DMS114 treated with DMSO at 0.1 percent for 48 hours (cell line): ENCODE results near the gene ERICH6.

ENCODE experiments used
- DNase-seq: peaks from one replicate; lab custom pipeline; 2025; ENCODE audit not compliant: unreplicated experiment; lab: John Stamatoyannopoulos, UW

ERICH6 gene

DNA sequence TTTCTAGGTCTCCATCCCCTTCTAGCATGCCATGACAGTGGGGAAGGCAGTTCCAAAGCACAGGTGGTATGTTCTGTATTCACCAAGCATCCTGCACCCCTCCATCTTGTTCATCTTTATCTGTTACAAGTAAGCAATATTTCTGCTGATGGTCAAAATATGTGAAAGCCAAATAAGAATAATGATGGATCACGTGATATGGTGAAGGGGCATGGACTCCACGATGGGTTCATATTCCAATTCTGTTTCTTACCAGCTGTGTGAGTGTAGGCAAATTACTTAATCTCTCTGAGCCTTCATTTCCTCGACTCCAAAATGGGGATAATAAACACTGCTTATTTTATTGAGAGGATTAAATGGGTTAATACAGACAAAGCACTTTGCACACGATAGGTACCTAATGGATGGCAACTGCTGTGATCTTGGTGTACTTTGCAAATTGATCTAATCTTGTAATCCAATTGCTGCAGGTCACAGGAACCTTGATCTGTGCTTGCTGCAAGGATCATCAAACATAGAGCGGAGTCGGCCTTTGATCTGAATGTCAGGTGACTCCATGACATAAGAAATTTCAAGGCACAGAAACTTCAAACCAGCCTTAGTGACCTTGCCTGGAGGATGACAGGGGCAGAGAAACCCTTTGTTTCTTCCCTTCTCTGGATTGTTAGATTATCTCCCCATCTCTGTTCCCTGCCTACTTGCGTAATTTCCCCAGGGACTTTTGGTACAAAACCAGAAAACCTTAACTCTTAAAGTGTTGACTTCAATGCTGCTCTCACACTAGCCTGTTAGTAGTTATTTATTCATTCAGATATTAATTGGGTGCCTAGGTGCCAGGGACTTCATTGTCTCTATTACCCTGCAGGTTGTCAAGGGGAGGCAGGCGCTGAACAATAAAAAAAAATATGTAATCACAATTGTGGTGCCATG lies 33.4 kb upstream of the ERICH6 start:
- DNase-seq, result no peak

DNA sequence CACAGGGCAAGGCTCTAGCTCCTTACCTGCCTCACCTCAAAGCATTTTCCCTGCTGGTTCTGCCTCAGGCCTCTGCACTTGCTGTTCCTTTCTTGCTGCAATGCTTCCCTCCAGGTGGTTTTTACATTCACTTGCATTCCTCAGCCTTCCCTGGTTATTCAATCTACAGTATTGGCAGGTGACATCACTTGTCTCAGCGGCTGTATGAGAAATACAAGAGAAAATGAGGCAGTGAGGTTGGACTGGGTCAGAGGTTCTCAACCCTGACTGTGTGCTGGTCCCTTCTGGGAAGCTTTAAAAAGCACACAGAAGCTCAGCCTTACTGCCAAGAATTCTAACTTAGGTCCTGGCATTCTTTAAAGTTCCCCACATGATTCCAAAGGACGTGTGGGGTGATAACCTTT lies 32.6 kb upstream of the ERICH6 start:
- no peak for DNase-seq

DNA sequence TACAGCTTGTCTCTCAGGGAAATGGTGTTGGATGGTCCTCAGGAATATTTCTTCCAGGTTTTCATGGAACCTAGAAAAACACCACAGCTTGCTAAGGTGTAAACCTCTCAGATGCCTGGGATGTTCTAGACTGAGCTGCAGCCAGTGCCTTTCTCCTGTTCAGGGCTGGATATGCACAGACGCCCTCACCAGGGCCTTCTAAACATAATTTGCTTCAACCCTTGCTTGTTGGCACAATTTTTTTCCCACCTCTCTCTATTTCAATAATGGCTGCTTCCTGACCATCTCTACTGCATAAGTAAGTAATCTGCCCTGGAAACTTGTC lies 31.0 kb upstream of the ERICH6 start:
- no peak for DNase-seq

DNA sequence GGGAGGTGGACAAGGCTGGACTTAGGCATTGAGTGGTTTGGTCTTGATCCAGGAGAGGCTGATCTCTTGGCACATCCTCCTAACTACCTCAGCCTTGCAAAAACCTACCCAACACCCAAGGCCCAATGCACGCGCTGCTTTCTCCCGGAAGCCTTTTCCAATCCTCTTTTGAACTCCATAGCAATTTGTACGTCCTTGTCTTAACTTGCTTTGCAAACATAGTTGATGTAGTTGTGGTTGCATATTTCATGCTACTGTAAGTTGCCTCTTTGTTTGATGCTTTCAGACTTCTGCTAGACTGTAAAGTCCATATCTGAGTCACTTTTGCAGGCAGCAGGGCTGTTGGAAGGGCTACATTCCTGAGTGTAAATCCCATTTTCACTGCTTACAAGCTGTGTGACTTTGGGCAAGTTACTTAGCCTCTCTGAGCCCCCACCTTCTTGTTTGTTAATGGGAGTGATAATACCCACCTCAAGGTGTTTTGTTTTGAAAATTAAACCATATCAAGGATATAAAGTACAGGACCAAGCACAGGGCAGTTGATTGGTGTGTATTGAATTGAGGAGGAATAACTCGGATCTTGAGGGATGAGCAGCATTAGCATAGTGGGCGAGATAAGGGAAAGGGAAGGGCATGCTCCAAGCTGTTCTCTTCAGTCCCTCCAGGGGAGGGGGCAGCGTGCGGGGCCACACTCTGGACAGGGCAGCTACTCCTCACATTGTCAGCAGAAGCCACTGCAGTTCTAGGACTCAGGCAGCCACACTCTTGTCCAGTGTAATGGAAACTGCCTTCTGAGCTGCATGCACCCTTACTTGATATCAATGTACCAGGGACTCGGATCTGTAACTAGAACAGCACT lies 30.4 kb upstream of the ERICH6 start:
- no peak for DNase-seq

DNA sequence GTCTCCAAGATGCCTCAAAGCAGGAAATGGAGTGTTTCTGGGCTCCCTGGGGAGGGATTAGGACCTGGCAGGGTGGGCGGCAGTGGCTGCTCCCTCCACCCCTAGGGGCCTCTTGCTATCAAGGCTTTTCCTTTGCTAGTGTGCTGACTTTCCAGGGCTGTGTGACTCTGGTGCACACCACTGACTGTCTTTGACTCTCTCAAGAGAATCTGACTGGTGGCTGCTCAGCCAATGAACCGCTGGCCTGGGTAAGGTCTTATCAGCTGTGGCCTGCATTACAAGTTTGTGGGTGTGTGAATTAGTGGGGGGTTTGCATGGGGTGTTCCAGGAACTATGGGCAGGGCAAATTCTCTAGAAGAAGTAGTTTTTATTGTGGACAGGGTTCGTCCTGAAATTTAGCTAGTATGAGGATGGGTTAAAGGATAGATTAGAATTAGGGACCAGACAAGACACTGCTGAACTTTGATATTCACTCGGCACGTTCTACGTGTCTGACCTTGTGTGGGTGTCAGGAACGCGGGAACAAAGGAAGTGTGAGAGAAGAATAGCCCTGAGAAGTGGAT lies 29.7 kb upstream of the ERICH6 start:
- no peak for DNase-seq

DNA sequence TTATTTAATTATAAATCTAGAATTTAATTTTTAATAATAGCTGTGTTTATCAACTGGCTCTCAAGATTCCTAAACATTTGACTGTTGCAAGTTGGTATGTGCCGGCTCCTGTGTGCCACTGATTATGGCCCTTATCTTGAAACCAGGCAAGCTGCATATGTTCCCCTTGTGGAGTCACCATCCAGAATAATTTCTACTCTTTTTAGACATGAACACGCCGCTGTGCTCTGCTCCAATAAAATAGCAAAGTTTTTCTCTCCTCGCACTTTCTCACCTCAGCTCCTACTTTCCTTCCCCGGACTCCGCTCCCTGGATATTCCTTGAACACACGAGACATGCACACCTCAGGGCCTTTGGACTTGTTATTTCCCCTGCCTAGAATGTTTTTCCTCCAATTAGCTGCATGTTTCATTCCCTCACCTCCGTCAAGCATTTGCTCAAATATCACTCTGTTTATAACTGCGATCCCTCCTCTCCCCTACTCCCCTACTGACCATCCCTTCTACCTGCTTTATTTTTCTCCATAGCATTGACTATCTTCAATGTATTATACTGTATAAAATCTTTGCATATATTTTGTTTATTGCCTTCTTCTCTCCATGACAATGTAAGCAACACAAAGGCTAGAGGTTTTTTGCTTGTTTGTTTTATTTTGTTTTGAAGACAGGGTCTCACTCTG lies 26.1 kb upstream of the ERICH6 start:
- DNase-seq, result no peak

DNA sequence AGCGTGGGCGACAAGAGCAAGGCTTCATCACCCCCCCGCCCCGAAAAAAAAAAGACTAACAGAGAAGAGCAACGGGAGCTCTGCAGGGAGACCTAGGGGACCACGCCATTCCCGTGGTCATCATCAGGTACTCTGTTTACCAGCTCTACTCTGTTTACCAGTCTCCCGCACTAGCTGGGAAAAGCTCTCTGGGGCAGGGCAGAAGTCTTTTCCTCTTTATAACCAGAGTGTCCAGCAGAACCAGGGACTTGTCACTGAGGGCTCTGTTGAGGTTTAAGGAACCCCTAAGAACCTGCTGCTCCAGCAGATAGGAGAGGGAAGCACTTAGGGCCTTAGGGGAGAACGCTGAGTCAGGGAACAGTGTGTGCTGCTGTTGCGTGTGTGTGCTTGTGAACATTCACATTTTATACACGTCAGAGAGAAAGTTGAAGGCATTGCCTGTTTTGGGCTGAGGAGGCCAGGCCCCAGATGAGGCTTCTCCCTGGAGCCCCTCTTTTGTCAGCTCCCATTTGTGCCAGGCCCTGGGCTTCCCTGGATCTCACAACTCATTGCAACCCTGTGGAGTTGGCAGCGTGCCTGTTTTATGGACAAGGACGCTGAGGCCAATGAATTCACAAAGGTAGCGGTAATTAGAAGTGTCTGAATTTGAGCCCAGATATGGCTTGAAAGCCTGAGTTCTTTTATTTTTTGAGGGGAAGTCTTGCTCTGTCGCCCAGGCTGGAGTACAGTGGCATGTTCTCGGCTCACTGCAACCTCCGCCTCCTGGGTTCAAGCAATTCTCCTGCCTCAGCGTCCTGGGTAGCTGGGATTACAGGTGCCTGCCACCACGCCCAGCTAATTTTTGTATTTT lies 24.2 kb upstream of the ERICH6 start:
- DNase-seq, result no peak

DNA sequence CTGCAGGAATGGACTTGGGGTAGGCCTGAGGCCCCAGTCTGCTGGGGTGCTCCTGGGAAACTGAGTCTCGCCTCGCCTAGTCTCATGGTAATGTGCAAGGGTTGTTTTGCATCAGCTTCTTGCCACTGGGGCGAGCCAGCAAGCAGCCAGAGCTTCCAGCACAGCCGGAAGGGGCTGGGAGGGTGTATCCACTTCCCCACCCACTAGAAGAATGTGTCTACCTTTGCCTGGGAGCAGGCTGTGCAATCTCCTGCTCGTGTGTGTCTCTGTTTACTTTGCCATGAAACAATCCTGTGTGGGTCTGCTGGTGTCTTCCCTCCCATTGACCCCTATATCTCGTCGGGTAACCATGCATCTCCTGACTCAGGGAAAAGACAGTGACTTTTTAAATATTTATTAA lies 21.8 kb upstream of the ERICH6 start:
- no peak for DNase-seq

DNA sequence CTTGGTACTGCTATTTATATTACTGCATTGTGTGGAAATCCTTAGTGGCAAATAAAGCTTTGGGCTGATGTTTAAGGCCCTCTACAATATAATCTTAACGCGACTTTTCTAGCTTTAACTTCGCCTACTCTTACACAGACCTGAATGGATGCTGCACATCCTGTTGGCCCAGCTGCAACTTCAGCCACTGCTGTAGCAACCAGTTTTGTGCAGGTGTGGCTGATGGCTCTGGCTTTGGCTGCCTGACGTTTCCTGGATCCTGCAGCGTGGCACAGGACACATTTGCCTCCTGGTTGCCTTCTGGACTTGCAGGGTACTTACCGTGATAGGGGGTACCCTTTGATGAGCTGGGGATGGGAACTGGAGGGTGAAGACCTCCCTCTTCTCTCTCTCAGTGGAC lies 20.2 kb upstream of the ERICH6 start:
- no peak for DNase-seq

DNA sequence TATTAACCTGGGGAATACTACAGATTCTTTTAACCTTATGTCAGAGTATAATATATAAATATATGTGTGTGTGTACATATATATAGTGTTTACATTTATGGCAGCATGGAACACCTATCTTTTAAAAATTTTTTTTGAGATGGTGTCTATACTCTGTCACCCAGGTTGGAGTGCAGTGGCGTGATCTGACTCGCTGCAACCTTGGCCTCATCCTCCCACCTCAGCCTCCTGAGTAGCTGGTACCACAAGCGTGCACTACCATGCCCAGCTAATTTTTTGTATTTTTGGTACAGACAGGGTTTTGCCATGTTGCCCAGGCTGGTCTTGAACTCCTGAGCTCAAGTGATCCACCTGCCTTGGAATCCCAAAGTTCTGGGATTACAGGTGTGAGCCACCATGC lies 18.5 kb upstream of the ERICH6 start:
- no peak for DNase-seq

DNA sequence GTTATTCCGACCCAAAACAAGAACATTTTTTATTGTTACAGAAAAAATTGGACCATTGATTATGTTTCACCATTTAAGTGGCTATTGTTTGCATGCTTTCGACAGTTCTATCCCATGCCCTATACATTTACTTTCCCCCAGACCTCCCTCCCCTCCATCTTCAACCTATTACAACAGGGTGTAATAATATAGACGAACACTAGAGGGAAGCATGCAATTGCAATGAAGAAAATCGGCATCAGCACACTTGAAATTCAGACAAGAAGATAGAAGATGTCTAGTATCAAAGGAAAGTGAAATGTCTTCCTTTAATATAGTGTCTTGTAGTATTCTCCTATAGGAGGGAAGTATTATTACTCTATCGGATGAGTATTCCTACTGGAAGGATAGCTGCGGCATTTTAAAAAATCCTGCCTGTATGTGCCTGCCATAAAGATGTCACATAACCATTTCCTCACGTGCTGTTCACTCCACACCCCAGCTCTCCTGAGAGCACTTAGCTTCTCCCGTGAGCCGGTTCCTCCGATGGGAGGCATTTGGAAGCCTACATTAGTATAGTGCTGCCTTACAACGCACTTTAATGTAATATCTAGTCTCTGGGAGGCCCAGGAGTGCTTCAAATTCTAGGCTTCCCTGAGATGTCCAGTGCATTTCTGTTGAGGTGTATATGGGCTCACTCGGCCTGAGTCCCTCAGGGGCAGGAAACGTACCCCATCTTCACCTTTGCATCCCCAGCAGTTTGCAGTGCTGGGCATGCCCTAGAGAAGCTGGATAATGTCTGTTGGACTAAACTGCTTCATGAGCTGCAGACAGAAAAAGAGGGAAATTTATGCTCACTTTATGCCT lies 17.8 kb upstream of the ERICH6 start:
- DNase-seq, result peak; percentile 72

DNA sequence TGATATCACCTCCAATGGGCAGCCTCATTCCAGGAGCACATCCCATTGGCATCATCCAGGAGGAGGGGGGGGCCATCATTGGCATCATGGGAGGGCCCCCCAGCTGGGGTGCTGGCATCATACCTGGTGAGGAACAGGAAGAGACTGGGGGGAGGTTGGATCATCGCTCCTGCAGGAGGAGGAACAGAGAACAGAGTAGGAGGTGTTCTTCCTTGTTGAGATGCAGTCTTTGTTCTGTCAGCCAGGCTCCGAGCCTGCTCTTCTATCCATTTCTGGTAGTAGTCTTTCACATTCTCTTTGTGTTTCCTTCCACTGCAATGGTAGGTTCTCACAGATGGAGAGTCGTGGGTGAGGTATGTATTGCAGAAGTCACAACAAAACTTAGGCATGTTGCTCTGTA lies 16.7 kb upstream of the ERICH6 start:
- no peak for DNase-seq

DNA sequence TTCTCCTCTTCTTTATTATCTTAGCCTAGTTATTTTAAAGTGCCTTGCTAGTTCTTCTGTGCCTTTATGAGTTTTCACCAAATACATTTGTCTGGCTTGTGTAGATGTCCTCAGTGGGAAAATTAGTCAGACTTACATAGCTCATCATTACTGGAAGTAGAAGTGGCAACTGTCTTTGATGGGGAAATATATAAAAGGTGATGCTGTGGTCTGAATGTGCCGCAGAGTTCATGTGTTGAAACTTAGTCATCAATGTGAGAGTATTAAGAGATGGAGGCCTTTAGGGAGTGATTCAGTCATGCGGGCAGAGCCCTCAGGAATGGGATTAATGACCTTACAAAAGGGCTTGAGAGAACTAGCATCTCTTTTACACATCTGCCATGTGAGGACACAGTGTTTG lies 6.4 kb upstream of the ERICH6 start:
- no peak for DNase-seq

DNA sequence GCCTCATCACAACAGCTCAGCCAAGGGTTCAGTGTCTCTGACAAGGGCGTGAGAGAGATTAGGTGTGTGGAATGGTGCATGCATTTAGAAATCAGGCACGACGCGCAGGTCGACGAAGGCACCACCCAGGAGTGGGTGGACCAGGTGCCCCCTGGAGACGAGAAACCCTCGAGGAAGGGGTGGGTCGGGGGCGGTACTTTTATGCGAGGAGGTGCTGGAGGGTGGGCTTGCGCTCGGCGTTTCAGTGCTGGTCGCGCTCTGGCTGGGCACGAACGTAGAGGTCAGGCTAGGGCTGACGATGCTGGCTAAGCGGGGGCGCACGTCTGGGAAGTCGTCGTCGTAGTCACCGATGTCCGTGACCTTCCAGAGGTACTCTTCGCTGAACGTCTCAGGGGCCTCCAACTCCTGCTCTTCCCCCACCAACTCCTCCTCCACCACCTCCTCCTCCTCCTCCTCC lies 393 bp downstream of the ERICH6 start:
- no peak for DNase-seq

DNA sequence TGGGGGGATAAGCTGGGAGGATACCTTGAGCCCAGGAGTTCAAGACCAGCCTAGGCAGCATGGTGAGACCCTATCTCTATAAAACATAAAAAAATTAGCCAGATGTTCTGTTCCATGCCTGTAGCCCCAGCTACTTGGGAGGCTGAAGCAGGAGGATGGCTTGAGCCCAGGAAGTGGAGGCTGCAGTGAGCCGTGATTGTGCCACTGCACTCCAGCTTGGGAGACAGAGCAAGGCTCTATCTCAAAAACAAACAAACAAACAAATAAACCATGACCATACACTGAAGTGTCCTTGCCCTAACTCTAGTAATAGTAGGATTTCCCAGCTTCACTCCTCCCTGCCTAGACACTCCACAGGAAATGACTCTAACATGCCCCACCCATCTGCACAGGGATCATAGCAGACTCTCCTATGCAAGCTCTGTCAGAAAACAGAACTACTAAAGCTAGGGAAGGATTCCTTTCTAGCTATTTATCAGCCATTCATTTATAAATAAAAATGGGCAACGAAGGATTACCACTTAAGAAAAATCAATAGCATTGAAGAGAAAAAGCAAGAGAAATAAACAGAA lies 4.6 kb downstream of the ERICH6 start:
- no peak for DNase-seq

DNA sequence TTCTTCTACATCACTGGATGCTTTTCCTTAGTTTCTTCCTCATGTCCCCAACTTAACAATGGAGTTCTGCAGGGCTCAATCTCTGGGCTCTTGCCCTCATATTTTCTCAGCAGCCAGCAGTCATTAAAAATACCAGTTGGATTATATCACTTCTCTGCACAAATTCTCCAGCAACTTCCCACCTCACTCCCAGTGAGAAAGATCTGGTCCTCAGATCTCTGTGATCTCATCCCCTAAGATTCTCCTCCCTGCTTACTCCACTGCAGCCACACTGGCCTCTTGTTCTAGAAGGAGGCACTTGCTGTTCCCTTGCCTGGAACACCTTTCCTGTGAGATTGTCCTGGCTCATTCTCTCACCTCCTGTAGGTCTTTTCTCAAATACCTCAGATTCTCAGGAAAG lies 6.1 kb downstream of the ERICH6 start:
- DNase-seq, result no peak

DNA sequence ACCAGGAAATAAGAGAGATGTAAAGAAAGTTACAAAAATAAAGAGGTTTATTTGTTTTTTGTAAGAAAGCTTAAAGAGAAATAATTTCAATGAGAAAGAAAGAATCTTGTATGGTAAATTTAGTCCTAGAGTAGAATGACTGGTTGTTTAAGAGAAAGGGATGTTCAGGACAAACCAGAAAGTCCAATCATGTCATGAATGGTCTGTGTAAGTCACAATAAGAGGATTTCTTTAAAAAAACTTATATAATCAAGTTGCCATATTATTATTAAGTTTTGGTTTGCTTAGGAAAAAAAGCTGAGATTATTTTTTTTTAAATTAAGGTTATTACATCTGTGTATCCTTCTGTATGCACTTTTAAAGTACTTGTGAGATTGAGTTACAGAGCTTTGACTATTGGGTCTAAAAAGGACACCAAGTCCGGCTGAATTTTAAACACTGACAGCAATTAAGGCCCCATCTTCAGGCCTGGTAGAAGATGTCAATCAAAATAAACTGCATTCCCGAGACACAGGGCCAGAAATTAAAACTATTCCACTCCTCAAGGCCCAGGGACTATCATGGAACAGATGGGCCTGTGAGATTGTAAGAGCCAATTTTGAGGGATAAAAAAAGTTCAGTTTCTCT lies 12.2 kb downstream of the ERICH6 start:
- no peak for DNase-seq

DNA sequence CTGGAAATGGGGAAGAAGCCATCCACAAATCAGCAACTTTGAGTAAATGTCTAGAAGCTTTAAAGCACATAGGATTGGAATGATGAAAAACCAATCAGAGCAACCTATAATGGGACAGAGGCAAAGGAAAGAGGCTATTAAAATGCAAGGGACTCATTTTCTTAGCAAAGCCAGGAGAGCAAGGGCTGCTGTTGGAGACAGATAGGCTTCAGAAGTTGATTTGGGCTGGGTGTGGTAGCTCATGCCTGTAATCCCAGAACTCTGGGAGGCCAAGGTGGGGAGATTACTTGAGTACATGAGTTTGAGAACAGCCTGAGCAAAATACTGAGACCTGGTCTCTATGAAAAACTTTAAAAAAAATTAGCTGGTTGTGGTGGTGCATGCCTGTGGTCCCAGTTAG lies 16.1 kb downstream of the ERICH6 start:
- DNase-seq, result no peak

DNA sequence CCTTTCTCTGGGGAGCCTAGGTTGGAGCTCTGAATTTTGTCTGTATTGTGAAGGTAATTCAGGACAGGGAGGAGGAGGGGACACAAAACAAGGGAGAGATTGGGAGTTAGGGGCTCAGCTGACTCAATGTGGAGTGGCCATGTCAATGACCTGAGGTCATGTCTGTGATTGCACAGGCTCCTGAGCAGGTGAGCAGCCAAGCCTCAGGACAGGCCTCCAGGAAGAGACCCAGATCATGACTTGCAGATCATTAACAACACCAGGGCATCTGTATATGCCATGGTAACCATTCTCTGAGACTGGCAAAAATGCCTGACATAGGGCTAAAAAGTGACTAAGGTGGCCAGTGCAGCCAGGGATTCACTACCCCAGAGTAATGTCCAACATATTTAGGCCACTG lies 20.9 kb downstream of the ERICH6 start:
- no peak for DNase-seq
